A375 (cell line): Measurements from ENCODE around the gene GSG1L. TPM values are rescaled to one million over a fixed set of nuclear protein-coding genes. Genes with fewer than 3 reads are reported as not detected.

ENCODE experiments used
- small RNA-seq: library from RNA; depleted of rRNA; stranded (forward); fragments of <200 nt; gene quantifications from one replicate; pipeline ENCODE3, GENCODE V24; 2014
- total RNA-seq: library from RNA; depleted of rRNA; stranded (reverse); fragments of >200 nt; shearing (Covaris generic); gene quantifications from 2 replicates; pipeline ENCODE4 v1.2.3, GENCODE V29; 2014; rRNA removed

Gene GSG1L
- total RNA-seq: 0.13 TPM in 1 of 2 replicates, not detected in the other

GRCh38 chr16:28063591-28064061 lies at the start of gene GSG1L:
Gene GSG1L, minus strand, starts transcription at chr16:28063714. Its CDS starts 290 bp downstream, at chr16:28063424.

Small RNAs within 50 kb of the gene (small RNA-seq; reads per million reads assigned to genes)
- not detected for gene RNU6-1241P
- gene RNU6-159P: not detected

Other genes with a start within 250 kb of the GSG1L start
- 137 and 143 TPM in 2 replicates for gene XPO6, start 148.3 kb upstream of the GSG1L start, total RNA-seq
- 0.03 and 0.15 TPM in 2 replicates for gene SBK1, start 228.8 kb upstream of the GSG1L start, total RNA-seq